ENCODE measurements around the gene VTCN1.

VTCN1 gene

GRCh38 chr1:117239467-117239866 is 28.7 kb upstream of the VTCN1 start:
- TF ChIP-seq ZC3H10 (CRISPR knock-in tag; IDR thresholded peaks at IDR 0.05) = no peak
- TF ChIP-seq ARNTL (CRISPR knock-in tag; IDR thresholded peaks at IDR 0.05; ENCODE audit: borderline replicate concordance, low read depth) = no peak
- TF ChIP-seq PPARA (CRISPR knock-in tag; IDR thresholded peaks at IDR 0.05; ENCODE audit: borderline replicate concordance) = no peak
- no peak for TF ChIP-seq ZNF70 (CRISPR knock-in tag; IDR thresholded peaks at IDR 0.05)
- TF ChIP-seq ISL1 (CRISPR knock-in tag; IDR thresholded peaks at IDR 0.05) = no peak
- no peak for TF ChIP-seq OSR1 (CRISPR knock-in tag; IDR thresholded peaks at IDR 0.05)
- TF ChIP-seq TOX (CRISPR knock-in tag; IDR thresholded peaks at IDR 0.05; ENCODE audit: borderline replicate concordance) = no peak
- no peak for TF ChIP-seq ZNF8 (CRISPR knock-in tag; IDR thresholded peaks at IDR 0.05)
- TF ChIP-seq TSHZ2 (CRISPR knock-in tag; IDR thresholded peaks at IDR 0.05) = no peak
- no peak for TF ChIP-seq BACH2 (CRISPR knock-in tag; IDR thresholded peaks at IDR 0.05; ENCODE audit: borderline replicate concordance)
- TF ChIP-seq POU6F1 (CRISPR knock-in tag; IDR thresholded peaks at IDR 0.05; ENCODE audit: borderline replicate concordance, low read depth) = no peak
- ATAC-seq = no peak

- ATAC-seq = no peak
Observed at GRCh38 chr1:117237726-117238381, 27.1 kb upstream of the VTCN1 start.

GRCh38 chr1:117235863-117236465 is 25.2 kb upstream of the VTCN1 start:
- TF ChIP-seq SNAI2 (CRISPR knock-in tag; IDR thresholded peaks at IDR 0.05) = no peak
- TF ChIP-seq GLIS3 (CRISPR knock-in tag; IDR thresholded peaks at IDR 0.05) = no peak
- TF ChIP-seq PPARA (CRISPR knock-in tag; IDR thresholded peaks at IDR 0.05; ENCODE audit: borderline replicate concordance) = no peak
- no peak for TF ChIP-seq CSDC2 (CRISPR knock-in tag; IDR thresholded peaks at IDR 0.05)
- no peak for TF ChIP-seq ZNF70 (CRISPR knock-in tag; IDR thresholded peaks at IDR 0.05)
- TF ChIP-seq TOX (CRISPR knock-in tag; IDR thresholded peaks at IDR 0.05; ENCODE audit: borderline replicate concordance) = no peak
- no peak for TF ChIP-seq OSR1 (CRISPR knock-in tag; IDR thresholded peaks at IDR 0.05)
- no peak for TF ChIP-seq POU6F1 (CRISPR knock-in tag; IDR thresholded peaks at IDR 0.05; ENCODE audit: borderline replicate concordance, low read depth)
- no peak for TF ChIP-seq BACH2 (CRISPR knock-in tag; IDR thresholded peaks at IDR 0.05; ENCODE audit: borderline replicate concordance)
- no peak for TF ChIP-seq ARNTL (CRISPR knock-in tag; IDR thresholded peaks at IDR 0.05; ENCODE audit: borderline replicate concordance, low read depth)
- no peak for TF ChIP-seq PATZ1 (CRISPR knock-in tag; IDR thresholded peaks at IDR 0.05; ENCODE audit: borderline replicate concordance)
- TF ChIP-seq ZNF8 (CRISPR knock-in tag; IDR thresholded peaks at IDR 0.05) = no peak
- TF ChIP-seq ZFP30 (CRISPR knock-in tag; IDR thresholded peaks at IDR 0.05) = no peak
- TF ChIP-seq TCF4 (CRISPR knock-in tag; IDR thresholded peaks at IDR 0.05; ENCODE audit: borderline replicate concordance) = no peak
- no peak for TF ChIP-seq TSHZ2 (CRISPR knock-in tag; IDR thresholded peaks at IDR 0.05)
- no peak for TF ChIP-seq ZFP3 (CRISPR knock-in tag; IDR thresholded peaks at IDR 0.05)

More at GRCh38 chr1:117237726-117238381, 27.1 kb upstream of the VTCN1 start:
- no peak for TF ChIP-seq ZNF565 (CRISPR knock-in tag; conservative IDR thresholded peaks at IDR 0.05; ENCODE audit: low read depth)
- no peak for TF ChIP-seq OSR1 (CRISPR knock-in tag; IDR thresholded peaks at IDR 0.05)
- no peak for TF ChIP-seq ZFP3 (CRISPR knock-in tag; IDR thresholded peaks at IDR 0.05)
- no peak for TF ChIP-seq ZNF70 (CRISPR knock-in tag; IDR thresholded peaks at IDR 0.05)
- no peak for TF ChIP-seq BACH2 (CRISPR knock-in tag; IDR thresholded peaks at IDR 0.05; ENCODE audit: borderline replicate concordance)

More at GRCh38 chr1:117235863-117236465, 25.2 kb upstream of the VTCN1 start:
- ATAC-seq = no peak
